Measurements from ENCODE around the gene SRXN1.

Gene SRXN1

GRCh38 chr20:668638-669037 lies 15.6 kb upstream of the SRXN1 start:
- no peak overlapping the region for H3K4me3 ChIP-seq (ENCODE audit: low read depth, low read length)
- no peak overlapping the region for H3K27ac ChIP-seq
- no peaks in the 10 kb centered on the region for H3K9me3 ChIP-seq (ENCODE audit: severe bottlenecking)
- no peaks in the 10 kb centered on the region; the same call in 1 of the 2 replicates for H3K36me3 ChIP-seq
- TF ChIP-seq, protein P1, sequence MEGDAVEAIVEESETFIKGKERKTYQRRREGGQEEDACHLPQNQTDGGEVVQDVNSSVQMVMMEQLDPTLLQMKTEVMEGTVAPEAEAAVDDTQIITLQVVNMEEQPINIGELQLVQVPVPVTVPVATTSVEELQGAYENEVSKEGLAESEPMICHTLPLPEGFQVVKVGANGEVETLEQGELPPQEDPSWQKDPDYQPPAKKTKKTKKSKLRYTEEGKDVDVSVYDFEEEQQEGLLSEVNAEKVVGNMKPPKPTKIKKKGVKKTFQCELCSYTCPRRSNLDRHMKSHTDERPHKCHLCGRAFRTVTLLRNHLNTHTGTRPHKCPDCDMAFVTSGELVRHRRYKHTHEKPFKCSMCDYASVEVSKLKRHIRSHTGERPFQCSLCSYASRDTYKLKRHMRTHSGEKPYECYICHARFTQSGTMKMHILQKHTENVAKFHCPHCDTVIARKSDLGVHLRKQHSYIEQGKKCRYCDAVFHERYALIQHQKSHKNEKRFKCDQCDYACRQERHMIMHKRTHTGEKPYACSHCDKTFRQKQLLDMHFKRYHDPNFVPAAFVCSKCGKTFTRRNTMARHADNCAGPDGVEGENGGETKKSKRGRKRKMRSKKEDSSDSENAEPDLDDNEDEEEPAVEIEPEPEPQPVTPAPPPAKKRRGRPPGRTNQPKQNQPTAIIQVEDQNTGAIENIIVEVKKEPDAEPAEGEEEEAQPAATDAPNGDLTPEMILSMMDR (IDR thresholded peaks at IDR 0.05; ENCODE audit: low read depth, low read length), result no peak
- DNase-seq, result no peak
- H3K27me3 ChIP-seq (ENCODE audit: insufficient read depth, low read depth, severe bottlenecking), result no peaks in the 10 kb centered on the region

- H3K9me3 ChIP-seq (ENCODE audit: severe bottlenecking), result no peaks in the 10 kb centered on the region
- no peaks in the 10 kb centered on the region; the same call in 1 of the 2 replicates for H3K36me3 ChIP-seq
- no peak for DNase-seq
- TF ChIP-seq, protein P1 (IDR thresholded peaks at IDR 0.05; ENCODE audit: low read depth, low read length), result no peak
- H3K27ac ChIP-seq, result no peak overlapping the region
- no peaks in the 10 kb centered on the region for H3K27me3 ChIP-seq (ENCODE audit: insufficient read depth, low read depth, severe bottlenecking)
- no peak overlapping the region for H3K4me3 ChIP-seq (ENCODE audit: low read depth, low read length)
Observed at GRCh38 chr20:668050-668449, 15.1 kb upstream of the SRXN1 start.

DNA sequence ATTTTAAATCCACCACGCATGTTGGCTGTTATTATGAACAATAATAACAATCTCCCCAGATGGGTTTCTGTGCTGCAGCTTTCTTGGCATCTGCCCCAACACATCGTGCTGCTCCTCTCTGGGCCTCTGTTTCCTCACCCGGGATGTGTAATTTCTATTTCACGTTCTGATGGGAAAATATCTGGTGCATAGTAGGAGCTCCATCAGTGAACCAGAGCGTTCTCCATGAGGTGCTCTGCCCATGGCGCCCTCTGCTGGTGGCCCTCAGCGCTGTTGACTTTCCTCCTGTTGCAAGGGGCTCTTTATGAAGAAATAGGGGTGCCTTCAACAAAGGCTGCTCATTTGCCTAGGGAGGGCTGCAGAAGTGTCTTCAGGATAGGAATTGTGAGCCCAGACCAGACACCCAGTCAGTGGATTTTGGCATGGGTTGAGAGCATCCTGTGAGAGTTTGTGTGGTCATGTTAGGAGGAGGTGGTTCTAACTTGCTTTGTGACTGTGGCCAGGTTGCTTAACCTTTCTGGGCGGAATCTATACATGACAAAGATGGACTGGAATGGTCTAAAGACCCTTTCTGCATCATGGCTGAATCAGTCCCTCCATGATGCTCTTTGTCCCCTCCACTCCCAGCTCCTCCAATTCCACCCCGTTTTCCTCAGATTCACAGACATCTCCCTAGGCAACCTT lies 14.5 kb upstream of the SRXN1 start:
- H3K9me3 ChIP-seq (ENCODE audit: severe bottlenecking), result no peaks in the 10 kb centered on the region
- peak; percentile 70 for DNase-seq

DNA sequence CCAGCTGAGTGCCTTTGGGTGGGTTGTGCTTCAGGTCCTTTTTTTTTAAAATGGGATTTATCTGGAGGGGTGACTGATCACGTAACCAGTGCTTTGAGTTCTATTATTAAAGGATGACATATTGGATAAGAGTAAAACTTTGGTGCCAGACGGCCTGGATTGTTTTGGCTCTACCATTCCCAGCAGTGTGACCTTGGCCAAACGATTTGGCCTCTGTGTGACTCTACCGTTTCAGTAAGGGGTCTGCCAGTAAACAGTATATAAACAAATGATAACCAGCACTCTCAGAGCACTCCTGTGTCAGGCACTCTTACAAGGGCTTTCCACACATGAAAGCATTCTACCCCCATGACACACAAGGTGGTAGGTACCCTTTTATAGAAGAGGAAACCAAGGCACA lies 13.9 kb upstream of the SRXN1 start:
- no peaks in the 10 kb centered on the region for H3K27me3 ChIP-seq (ENCODE audit: insufficient read depth, low read depth, severe bottlenecking)
- no peak for DNase-seq
- no peaks in the 10 kb centered on the region; the same call in 1 of the 2 replicates for H3K36me3 ChIP-seq
- H3K27ac ChIP-seq, result no peak overlapping the region
- TF ChIP-seq, protein P1 (IDR thresholded peaks at IDR 0.05; ENCODE audit: low read depth, low read length), result no peak
- H3K9me3 ChIP-seq (ENCODE audit: severe bottlenecking), result no peaks in the 10 kb centered on the region
- H3K4me3 ChIP-seq (ENCODE audit: low read depth, low read length), result no peak overlapping the region

More for the DNA sequence above, 14.5 kb upstream of the SRXN1 start:
- H3K27me3 ChIP-seq (ENCODE audit: insufficient read depth, low read depth, severe bottlenecking), result no peaks in the 10 kb centered on the region
- H3K36me3 ChIP-seq, result no peaks in the 10 kb centered on the region; the same call in 1 of the 2 replicates
- H3K4me3 ChIP-seq (ENCODE audit: low read depth, low read length), result no peak overlapping the region
- H3K27ac ChIP-seq, result no peak overlapping the region
- TF ChIP-seq, protein P1 (IDR thresholded peaks at IDR 0.05; ENCODE audit: low read depth, low read length), result peak; percentile 93

- no peaks in the 10 kb centered on the region; the same call in 1 of the 2 replicates for H3K36me3 ChIP-seq
- no peak for DNase-seq
- no peak overlapping the region for H3K27ac ChIP-seq
- no peak overlapping the region for H3K4me3 ChIP-seq (ENCODE audit: low read depth, low read length)
- TF ChIP-seq, protein P1 (IDR thresholded peaks at IDR 0.05; ENCODE audit: low read depth, low read length), result no peak
- H3K27me3 ChIP-seq (ENCODE audit: insufficient read depth, low read depth, severe bottlenecking), result no peaks in the 10 kb centered on the region
- H3K9me3 ChIP-seq (ENCODE audit: severe bottlenecking), result no peaks in the 10 kb centered on the region
Observed at GRCh38 chr20:665276-665675, 12.3 kb upstream of the SRXN1 start.

GRCh38 chr20:664576-664975 lies 11.6 kb upstream of the SRXN1 start:
- H3K27ac ChIP-seq, result no peak overlapping the region
- H3K9me3 ChIP-seq (ENCODE audit: severe bottlenecking), result no peaks in the 10 kb centered on the region
- no peak overlapping the region for H3K4me3 ChIP-seq (ENCODE audit: low read depth, low read length)
- no peaks in the 10 kb centered on the region for H3K27me3 ChIP-seq (ENCODE audit: insufficient read depth, low read depth, severe bottlenecking)
- no peak for DNase-seq
- TF ChIP-seq, protein P1 (IDR thresholded peaks at IDR 0.05; ENCODE audit: low read depth, low read length), result no peak
- no peaks in the 10 kb centered on the region; the same call in 1 of the 2 replicates for H3K36me3 ChIP-seq
